ENCODE data around the gene ARMH1. TPM values are rescaled to one million over a fixed set of nuclear protein-coding genes. Genes with fewer than 3 reads are reported as not detected.

The ARMH1 gene
- total RNA-seq, 4 donors from 2014 or later: 0.40 to 2.5 (median 0.96) TPM; not detected in 1

GRCh38 chr1:44653107-44653964 is 21.2 kb upstream of the ARMH1 start:
- Histone ChIP-seq H3K4me1 (no peaks in the 10 kb centered on the region), H3K4me3 (no peak overlapping the region), H3K27me3 (no peaks in the 10 kb centered on the region), H3K36me3 (peaks cover 0 to 17% (median 2%) of the 10 kb centered on the region in 4 donors), H3K27ac (no peak overlapping the region), H3K9me3 (no peaks in the 10 kb centered on the region)
- WGBS, 2 donors (ENCODE audit: low coverage in 1 of 2): 66% methylated on average over 11 of the region's 11 CpGs; no CpG with 5 or more reads in 1 of the 2 donors
- intact Hi-C loops (cut with DNase I; ENCODE audit: low total_unique reads): loop anchor here (2.0 kb wide), 1 partner anchor 45 kb away; no protein-coding TSS in a partner anchor
- DNase-seq: no peak
- in situ Hi-C loops (cut with MboI; ENCODE audit: low pct_ligation_motif_present in 1 of 4, low pct_unique_long_range_greater_than_20kb in 1 of 4, low sequenced_read_pairs in 3 of 4): loop anchor here in 1 of 4 donors (5.0 kb wide), 2 partner anchors 46 to 281 kb away; no protein-coding TSS in a partner anchor
- TF ChIP-seq EP300 (IDR thresholded peaks at IDR 0.05; ENCODE audit: low read depth): no peak
- peak in 2 of 5 experiments; percentile 16 to 21 for TF ChIP-seq CTCF (IDR thresholded peaks at IDR 0.05)
- TF ChIP-seq POLR2AphosphoS5 (IDR thresholded peaks at IDR 0.05): no peak
- no peak for TF ChIP-seq POLR2A (IDR thresholded peaks at IDR 0.05)

- H3K27me3 ChIP-seq: no peaks in the 10 kb centered on the region
- H3K4me1 ChIP-seq: no peaks in the 10 kb centered on the region
- intact Hi-C loops (cut with DNase I; ENCODE audit: low total_unique reads) (no loop called here), in situ Hi-C loops (cut with MboI; ENCODE audit: low pct_ligation_motif_present in 1 of 4, low pct_unique_long_range_greater_than_20kb in 1 of 4, low sequenced_read_pairs in 3 of 4) (loop anchor here in 1 of 4 donors (5.0 kb wide), 2 partner anchors 47 to 282 kb away; no protein-coding TSS in a partner anchor)
- no peaks in the 10 kb centered on the region for H3K9me3 ChIP-seq
- no peak overlapping the region for H3K27ac ChIP-seq
- no peak overlapping the region for H3K4me3 ChIP-seq
- TF ChIP-seq POLR2A (IDR thresholded peaks at IDR 0.05): no peak
- TF ChIP-seq CTCF (IDR thresholded peaks at IDR 0.05): no peak
- TF ChIP-seq EP300 (IDR thresholded peaks at IDR 0.05; ENCODE audit: low read depth): no peak
- DNase-seq: no peak
- WGBS, 2 donors (ENCODE audit: low coverage in 1 of 2): 95% methylated on average over 35 of the region's 35 CpGs; no CpG with 5 or more reads in 1 of the 2 donors
- H3K36me3 ChIP-seq: peaks cover 0 to 13% (median 2%) of the 10 kb centered on the region in 4 donors
Observed at GRCh38 chr1:44654621-44655187, 19.8 kb upstream of the ARMH1 start.

- Histone ChIP-seq H3K27ac (no peak overlapping the region), H3K36me3 (peaks cover 0 to 4% (median 2%) of the 10 kb centered on the region in 4 donors), H3K27me3 (no peaks in the 10 kb centered on the region), H3K4me3 (no peak overlapping the region), H3K9me3 (no peaks in the 10 kb centered on the region), H3K4me1 (peaks cover 0 to 8% (median 3%) of the 10 kb centered on the region in 4 donors)
- in situ Hi-C loops (cut with MboI; ENCODE audit: low pct_ligation_motif_present in 1 of 4, low pct_unique_long_range_greater_than_20kb in 1 of 4, low sequenced_read_pairs in 3 of 4): no loop called here
- DNase-seq: no peak
- TF ChIP-seq EP300 (IDR thresholded peaks at IDR 0.05; ENCODE audit: low read depth): no peak
- TF ChIP-seq CTCF (IDR thresholded peaks at IDR 0.05): peak; percentile 49 to 67 (median 56)
- intact Hi-C loops (cut with DNase I; ENCODE audit: low total_unique reads): no loop called here
- WGBS, 2 donors (ENCODE audit: low coverage in 1 of 2): 73 to 100% methylated on average over 1 to 5 of the region's 5 CpGs
Observed at GRCh38 chr1:44655609-44656008, 18.9 kb upstream of the ARMH1 start.

GRCh38 chr1:44659566-44659965 is 14.9 kb upstream of the ARMH1 start:
- DNase-seq: no peak
- H3K4me1 ChIP-seq: peaks cover 0 to 20% (median 8%) of the 10 kb centered on the region in 4 donors
- H3K27ac ChIP-seq: no peak overlapping the region
- H3K9me3 ChIP-seq: no peaks in the 10 kb centered on the region
- in situ Hi-C loops (cut with MboI; ENCODE audit: low pct_ligation_motif_present in 1 of 4, low pct_unique_long_range_greater_than_20kb in 1 of 4, low sequenced_read_pairs in 3 of 4): no loop called here
- TF ChIP-seq POLR2AphosphoS5 (IDR thresholded peaks at IDR 0.05) (no peak), POLR2A (IDR thresholded peaks at IDR 0.05) (no peak), EP300 (IDR thresholded peaks at IDR 0.05; ENCODE audit: low read depth) (no peak), CTCF (IDR thresholded peaks at IDR 0.05) (no peak)
- intact Hi-C loops (cut with DNase I; ENCODE audit: low total_unique reads): no loop called here
- no peak overlapping the region for H3K4me3 ChIP-seq
- H3K36me3 ChIP-seq: no peaks in the 10 kb centered on the region
- H3K27me3 ChIP-seq: no peaks in the 10 kb centered on the region
- 96% methylated on average over 4 of the region's 4 CpGs; no CpG with 5 or more reads in 1 of the 2 donors for WGBS, 2 donors (ENCODE audit: low coverage in 1 of 2)

Measured in transverse colon (tissue), 4 donors.